HEK293 (cell line): ENCODE results near the gene TES.

ENCODE experiments used
- CTCF ChIP-seq: fragments of 450-650 bp; formaldehyde crosslinking; IDR thresholded peaks from 2 replicates; pipeline ENCODE4 v1.5.1; 2016; ENCODE audit warnings: missing biosample characterization, missing genetic modification characterization
- REST ChIP-seq: fragments of 450-650 bp; formaldehyde crosslinking; IDR thresholded peaks from 2 replicates; pipeline ENCODE4 v1.5.1; 2016; ENCODE audit warnings: missing biosample characterization, missing genetic modification characterization
- SP2 ChIP-seq: fragments of 450-650 bp; formaldehyde crosslinking; IDR thresholded peaks from 2 replicates; pipeline ENCODE4 v1.5.1; 2016; ENCODE audit warnings: missing biosample characterization, missing genetic modification characterization
- ZNF114 ChIP-seq: fragments of 450-650 bp; formaldehyde crosslinking; IDR thresholded peaks from 2 replicates; pipeline ENCODE4 v1.5.0; 2017; ENCODE audit warnings: missing biosample characterization, missing genetic modification characterization
- ZNF18 ChIP-seq: fragments of 450-650 bp; formaldehyde crosslinking; IDR thresholded peaks from 2 replicates; pipeline ENCODE4 v1.5.1; 2016; ENCODE audit warnings: missing biosample characterization, missing genetic modification characterization
- ZNF184 ChIP-seq: fragments of 450-650 bp; IDR thresholded peaks from 2 replicates; pipeline ENCODE4 v1.5.1; 2018; ENCODE audit warnings: missing biosample characterization, mild to moderate bottlenecking, missing genetic modification characterization
- ZNF211 ChIP-seq: fragments of 450-650 bp; formaldehyde crosslinking; IDR thresholded peaks from 2 replicates; pipeline ENCODE4 v1.5.1; 2016; ENCODE audit warnings: low read depth, missing biosample characterization, missing genetic modification characterization
- ZNF274 ChIP-seq, 2 experiments: fragments of 200-500 bp in 1 of 2; fragments of 450-650 bp in 1 of 2; sonication (Bioruptor generic) in 1 of 2; formaldehyde crosslinking in 1 of 2; IDR thresholded peaks; 2 replicates each; pipeline versions ENCODE4 v1.5.1 to v1.6.1; 2014 to 2016; ENCODE audit warnings: borderline replicate concordance in 1 of 2, inconsistent platforms in 1 of 2, low read length in 1 of 2, missing biosample characterization in 1 of 2, missing genetic modification characterization in 1 of 2
- ZNF311 ChIP-seq: fragments of 450-650 bp; formaldehyde crosslinking; IDR thresholded peaks from 2 replicates; pipeline ENCODE4 v1.5.1; 2017; ENCODE audit warnings: missing biosample characterization, missing genetic modification characterization, borderline replicate concordance
- ZNF488 ChIP-seq: fragments of 450-650 bp; formaldehyde crosslinking; IDR thresholded peaks from 2 replicates; pipeline ENCODE4 v1.5.1; 2016; ENCODE audit warnings: missing biosample characterization, missing genetic modification characterization
- ZNF530 ChIP-seq: fragments of 450-650 bp; formaldehyde crosslinking; IDR thresholded peaks from 2 replicates; pipeline ENCODE4 v1.5.1; 2016; ENCODE audit warnings: low read depth, missing biosample characterization, missing genetic modification characterization
- ZNF664 ChIP-seq: fragments of 450-650 bp; formaldehyde crosslinking; IDR thresholded peaks from 2 replicates; pipeline ENCODE4 v1.5.1; 2016; ENCODE audit warnings: missing biosample characterization, missing genetic modification characterization
- ZSCAN4 ChIP-seq: fragments of 450-650 bp; formaldehyde crosslinking; IDR thresholded peaks from 2 replicates; pipeline ENCODE4 v1.5.1; 2017; ENCODE audit warnings: missing biosample characterization, missing genetic modification characterization

- no peak for TF ChIP-seq ZNF664 (tag by site-specific recombination)
- no peak for TF ChIP-seq ZNF18
- no peak for TF ChIP-seq CTCF (tag by site-specific recombination)
- TF ChIP-seq ZNF311 (tag by site-specific recombination) = no peak
- no peak for TF ChIP-seq ZNF530 (tag by site-specific recombination)
- no peak for TF ChIP-seq ZNF211
- TF ChIP-seq REST (tag by site-specific recombination) = no peak
- TF ChIP-seq ZNF488 (tag by site-specific recombination) = no peak
- TF ChIP-seq SP2 = no peak
- TF ChIP-seq ZSCAN4 = no peak
- TF ChIP-seq ZNF184 (tag by site-specific recombination) = no peak
- TF ChIP-seq ZNF274 (IDR thresholded peaks at IDR 0.05; ENCODE audit: low read length) = no peak
- no peak for TF ChIP-seq ZNF274 (tag by site-specific recombination; IDR thresholded peaks at IDR 0.05; ENCODE audit: borderline replicate concordance)
- TF ChIP-seq ZNF114 (tag by site-specific recombination) = no peak
Measured at GRCh38 chr7:116257156-116257555, 46.8 kb downstream of the TES start.
